ENCODE data around the gene CD300E.

- TF ChIP-seq CTCF (IDR thresholded peaks at IDR 0.05 in 2 of 3, conservative IDR thresholded peaks at IDR 0.05 in 1 of 3; ENCODE audit: borderline replicate concordance in 1 of 3, insufficient read depth in 1 of 3, low read depth in 2 of 3, low read length in 2 of 3) (no peak), CEBPB (IDR thresholded peaks at IDR 0.05; ENCODE audit: low read depth) (no peak), EZH2phosphoT487 (IDR thresholded peaks at IDR 0.05; ENCODE audit: borderline replicate concordance) (no peak), FOSL1 (IDR thresholded peaks at IDR 0.05; ENCODE audit: low read depth) (no peak), YY1 (IDR thresholded peaks at IDR 0.05; ENCODE audit: extremely low read depth, insufficient replicate concordance, low read depth, low read length) (no peak), SP1 (IDR thresholded peaks at IDR 0.05; ENCODE audit: low read depth) (no peak), POLR2AphosphoS5 (IDR thresholded peaks at IDR 0.05; ENCODE audit: low read depth, low read length) (no peak), JUND (IDR thresholded peaks at IDR 0.05) (no peak), ZFX (IDR thresholded peaks at IDR 0.05) (no peak)
These were observed 37.8 kb downstream of the CD300E start for GRCh38 chr17:74585711-74586110.

Data from HCT116 (cell line).